GM19372 (cell line): Measurements from ENCODE around the gene SENP5.
A peak's percentile ranks its signal among the peaks of the same experiment; 100 is the strongest.

Source experiments
- ATAC-seq: cut with Tn5 transposase; IDR thresholded peaks from one replicate; pipeline ENCODE4 v1.9.1; 2021; ENCODE audit warnings: mild to moderate bottlenecking, low read depth, moderate library complexity; ENCODE audit not compliant: unreplicated experiment

SENP5 gene

DNA sequence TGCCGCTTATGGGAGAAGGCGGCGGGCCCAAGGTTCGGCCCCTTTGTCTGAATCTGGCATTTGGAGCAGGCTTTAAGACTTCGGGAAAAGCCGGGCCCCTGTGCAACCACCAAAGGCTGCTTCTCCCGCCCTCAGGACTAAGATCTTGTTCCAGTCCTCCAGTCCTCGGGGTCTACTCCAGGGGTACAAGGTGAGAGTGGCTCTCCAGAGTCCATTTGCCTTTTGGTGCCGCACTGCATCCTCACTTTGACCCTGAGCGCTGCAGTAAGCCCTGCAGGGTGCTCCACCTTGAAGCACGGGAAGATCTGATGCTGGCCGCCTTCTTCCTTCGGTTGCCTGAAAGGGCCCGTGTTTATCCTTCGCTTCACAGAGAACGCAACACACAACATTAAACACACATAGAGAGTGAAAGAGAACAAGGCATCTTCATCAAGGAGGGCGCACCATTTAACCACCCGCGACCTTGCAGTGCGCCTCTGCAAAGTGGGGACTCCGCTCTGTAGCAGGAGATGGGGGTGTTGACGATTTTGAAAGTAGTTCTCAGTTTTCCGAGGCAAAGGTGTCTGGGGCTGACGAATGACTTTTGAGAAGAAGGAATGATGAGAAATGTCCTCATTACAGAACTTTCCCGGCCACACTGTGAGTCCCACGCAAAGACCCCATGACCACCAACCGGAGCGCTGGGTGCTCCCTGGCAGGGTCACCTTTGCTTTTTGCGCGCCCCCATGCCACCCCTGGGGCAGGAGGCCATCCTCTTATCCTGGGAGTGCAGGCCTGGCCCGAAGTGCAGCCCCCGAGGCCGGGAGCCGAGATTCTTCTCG, 99.9 kb downstream of the SENP5 start:
- no peak for ATAC-seq

DNA sequence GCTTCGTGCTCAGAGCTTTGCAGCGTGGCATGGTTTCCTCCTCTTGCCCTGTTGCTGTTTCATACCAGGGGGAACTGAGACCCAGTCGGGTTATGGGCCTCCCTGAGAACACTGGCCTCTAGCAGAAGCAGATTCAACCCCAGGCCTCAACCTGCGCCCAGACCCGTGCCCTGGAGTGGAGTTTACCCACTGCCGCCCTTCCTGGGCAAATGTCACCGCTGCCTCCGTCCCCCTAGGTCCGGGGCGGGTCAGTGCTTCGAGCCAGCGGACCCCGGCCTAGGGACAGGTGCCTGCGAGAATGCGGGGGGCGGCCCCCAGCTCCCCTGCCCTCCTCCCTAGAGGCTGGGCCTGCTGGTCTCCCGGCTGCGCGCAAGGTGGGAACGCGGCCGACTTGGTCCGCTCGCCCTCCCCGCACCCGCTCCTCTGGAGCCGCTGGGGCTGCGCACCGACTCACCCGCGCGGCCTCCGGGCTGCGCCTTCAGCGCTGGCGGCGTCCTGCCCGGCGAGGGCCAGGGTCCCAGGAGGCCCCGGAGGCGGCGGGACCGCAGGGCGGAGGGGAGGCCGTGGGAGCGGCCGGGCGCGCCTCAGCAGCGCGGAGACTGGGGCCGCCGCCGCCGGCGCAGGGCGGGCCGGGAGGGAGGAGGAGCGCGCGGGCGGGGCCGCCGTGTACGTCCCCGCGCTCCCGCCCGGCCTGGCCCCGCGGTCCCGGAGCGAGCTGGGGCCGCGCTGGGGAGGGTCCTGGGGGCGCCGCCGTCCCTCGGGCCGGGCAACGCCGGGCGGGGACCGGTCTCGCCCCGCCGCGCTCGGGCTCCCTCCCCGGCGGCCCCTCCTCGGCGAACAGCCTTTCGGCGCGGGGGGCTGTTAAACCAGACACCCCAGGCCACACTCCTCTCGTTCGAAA, 100.8 kb downstream of the SENP5 start, which contains the start of gene PIGZ:
Gene PIGZ, minus strand, starts transcription at position 601 of the 901 bp plus-strand sequence. CDS start 16,802 bp downstream, outside the sequence.
- ATAC-seq = peak; percentile 67

DNA sequence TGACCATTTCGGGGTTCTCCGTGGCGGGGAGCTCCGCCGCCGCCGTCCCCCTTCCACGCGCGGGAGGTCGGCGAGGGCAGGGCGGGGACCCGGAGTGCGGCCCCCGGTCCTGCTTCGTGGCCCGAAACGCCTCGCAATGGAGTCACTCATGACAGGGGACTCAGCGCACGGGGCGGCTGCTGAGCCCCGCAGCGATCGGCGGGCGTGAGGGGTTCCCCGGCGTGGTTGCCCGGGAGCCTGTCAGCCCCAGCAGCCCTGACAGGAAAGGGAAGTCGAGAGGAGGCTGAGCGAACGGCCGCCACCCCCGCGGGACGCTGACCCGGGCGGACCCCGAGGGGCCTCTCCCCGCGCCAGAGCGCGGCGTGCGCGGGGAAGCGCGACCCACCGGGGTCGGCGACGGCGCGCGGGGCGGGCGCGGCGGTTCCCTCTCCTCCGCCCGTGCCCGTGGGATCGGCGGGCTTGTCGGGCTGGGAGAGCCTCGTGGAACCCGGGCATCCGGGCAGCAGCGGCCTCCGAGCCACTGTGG, 101.5 kb downstream of the SENP5 start:
- peak; percentile 31 for ATAC-seq

DNA sequence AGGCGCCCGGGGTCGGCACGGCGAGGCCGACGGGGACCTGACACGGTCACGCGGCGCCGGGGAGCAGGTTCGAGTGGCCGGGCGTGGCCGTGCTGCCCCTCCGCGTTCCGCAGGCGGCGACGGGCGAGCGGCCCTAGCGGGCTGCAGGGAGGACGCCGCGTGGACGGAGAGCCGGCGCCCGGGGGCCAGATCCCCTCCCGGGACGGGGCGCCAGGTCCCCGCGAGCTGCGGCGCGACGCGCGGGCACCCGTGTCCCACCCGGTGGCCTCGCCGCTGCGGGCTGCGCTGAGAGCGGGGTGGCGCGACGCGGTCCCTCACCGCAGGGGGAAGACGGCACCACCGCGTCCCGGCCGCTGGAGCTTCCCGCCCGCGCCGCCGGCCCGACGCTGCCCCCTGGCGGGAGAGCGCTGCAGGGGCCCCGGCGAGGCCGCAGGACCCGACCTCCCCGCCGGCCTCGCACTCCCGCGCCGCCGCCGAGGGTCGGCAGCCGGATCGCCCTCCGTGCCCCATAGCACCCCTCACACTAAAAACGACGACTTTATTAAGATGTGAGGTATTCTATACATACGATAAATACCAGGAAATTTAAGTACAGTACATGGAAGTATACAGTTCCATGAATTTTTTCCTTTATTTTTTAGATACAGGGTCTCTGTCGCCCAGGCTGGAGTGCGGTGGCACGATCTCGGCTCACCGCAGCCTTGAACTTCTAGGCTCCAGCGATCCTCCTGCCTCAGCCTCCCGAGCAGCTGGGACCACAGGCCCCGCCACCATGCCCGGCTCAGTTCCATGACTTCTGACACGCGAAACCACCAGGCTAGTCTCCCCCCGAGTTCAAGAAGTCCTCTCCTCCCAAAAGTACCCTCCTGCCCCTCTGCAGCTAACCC, 102.2 kb downstream of the SENP5 start:
- ATAC-seq = peak; percentile 46

DNA sequence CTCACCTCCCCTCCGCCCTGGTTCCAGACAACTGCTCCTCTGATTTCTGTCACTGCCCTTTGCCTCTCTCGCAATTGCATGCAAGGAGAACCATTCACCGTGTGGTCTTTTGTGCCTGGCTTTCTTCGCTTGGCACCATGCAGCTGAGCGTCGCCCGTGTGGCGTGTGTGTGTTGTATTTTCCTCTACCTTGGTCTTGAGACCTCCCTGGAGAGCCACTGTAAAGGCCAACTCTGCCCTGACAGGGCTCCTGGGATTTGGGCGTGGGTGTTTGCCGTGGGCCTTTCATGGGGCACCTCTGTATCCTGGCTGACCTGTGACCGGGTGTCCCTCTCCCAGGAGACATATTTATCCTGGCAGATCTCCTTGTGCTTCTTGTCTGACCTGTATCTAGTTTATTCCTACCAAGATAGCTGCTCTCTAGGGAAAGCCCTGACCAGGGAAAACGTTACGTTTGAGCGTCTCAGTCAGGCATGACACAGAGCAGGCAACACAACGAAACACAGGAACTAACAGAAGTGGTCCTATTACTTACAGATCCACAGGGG, 102.9 kb downstream of the SENP5 start:
- no peak for ATAC-seq

DNA sequence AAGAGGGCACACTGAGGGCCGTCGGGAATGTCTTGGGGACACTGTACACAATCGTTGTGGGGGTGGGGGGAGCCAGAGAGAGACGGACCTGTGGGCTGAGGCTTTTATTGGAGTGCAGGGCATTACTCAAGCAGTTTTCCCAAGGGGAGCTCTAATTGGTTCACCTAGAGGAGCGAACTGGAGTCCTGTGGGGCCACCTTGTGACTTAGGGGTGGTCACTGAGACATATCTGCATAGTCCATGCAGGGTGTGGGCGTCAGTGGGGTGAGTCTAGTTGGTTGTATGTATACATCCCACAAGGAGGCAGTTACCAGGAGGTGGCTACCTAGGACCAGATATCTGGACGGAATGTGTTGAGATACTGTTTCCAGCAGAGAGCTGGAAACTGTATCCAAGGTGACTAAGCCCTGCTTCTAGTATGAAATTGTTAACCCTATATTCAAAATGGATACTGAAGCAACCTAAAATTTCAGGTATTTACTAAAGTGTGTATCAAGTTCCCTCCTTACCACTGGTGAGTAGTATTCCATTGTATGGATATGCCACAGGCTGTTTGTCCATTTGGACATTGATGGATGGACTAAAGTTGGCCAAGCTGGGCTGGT, 103.5 kb downstream of the SENP5 start:
- ATAC-seq = no peak

DNA sequence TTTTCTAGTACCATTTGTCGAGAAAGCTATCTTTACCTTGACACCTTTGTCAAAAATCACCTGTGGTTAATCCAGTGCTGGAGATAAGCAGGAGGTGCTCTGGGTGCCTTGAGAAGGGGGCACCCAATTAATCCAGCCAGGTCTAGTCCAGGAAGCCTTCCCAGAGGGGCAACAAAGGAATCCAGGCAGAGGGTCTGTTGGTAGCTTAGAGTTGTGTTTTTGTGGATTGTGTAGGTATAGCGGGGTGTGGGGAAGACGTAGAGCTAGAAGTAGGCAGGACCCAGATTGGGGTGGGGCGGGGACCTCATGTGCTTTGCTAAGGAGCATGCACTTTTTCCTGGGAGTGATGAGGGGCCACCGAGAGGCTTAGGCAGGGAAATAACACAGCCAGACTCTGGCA, 106.9 kb downstream of the SENP5 start:
- no peak for ATAC-seq

DNA sequence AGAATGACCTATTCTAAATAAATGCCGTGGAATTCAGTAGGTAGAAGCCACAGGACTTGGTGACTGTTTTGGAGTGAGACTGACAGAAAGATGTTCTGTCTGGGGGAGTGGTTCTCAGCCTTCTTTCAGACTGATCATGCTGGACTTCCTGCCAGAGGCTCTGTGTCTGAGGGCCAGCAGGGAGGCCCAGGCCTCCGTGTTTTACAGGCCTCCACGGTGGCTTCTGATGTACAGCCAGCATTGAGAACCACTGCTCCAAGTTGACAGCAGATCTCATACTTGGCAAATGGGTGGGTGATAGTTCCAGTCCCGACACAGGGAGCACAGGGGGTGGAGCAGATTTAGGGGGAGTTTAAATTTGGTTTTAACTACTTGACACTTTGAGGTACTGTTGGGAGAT, 107.6 kb downstream of the SENP5 start:
- ATAC-seq = no peak

DNA sequence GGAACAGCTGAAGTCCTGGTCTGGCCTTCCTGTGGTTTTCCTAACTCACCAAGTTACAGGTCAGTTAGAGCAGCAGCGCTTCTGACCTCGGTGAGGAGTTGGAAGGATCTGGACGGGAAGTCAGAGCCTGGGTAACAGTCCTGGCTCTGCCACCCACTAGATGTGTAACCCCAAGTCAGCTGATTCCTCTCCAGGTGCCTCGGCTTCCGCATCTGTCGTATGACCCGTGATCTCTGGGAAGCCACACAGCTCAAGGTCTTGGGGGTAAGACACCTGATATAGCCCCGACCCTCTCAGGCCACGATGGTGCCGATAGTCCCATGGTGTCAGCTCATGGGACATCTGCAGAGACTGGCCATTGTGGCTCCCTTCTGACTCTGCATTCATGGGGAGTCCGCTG, 109.2 kb downstream of the SENP5 start:
- ATAC-seq = no peak

DNA sequence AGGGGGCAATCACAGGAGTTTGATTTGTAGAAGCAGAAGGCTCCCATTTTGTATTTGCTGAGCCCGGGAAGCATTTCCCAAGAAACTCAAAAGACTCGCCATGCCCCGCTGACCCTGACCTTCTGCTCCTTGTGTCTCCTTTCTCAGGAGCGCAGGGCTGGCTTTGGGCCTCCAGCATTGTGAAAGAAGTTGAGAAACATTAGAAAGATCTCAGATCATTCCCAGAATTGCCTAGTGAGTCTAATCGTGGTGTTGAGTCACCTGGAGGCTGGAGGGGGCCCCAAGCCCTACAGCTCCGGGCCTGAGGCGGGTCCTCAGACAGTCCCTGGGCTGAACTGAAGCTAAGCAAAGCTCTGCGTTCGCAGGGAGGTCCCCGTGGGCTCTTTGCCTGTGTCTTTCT, 111.8 kb downstream of the SENP5 start:
- ATAC-seq = no peak

DNA sequence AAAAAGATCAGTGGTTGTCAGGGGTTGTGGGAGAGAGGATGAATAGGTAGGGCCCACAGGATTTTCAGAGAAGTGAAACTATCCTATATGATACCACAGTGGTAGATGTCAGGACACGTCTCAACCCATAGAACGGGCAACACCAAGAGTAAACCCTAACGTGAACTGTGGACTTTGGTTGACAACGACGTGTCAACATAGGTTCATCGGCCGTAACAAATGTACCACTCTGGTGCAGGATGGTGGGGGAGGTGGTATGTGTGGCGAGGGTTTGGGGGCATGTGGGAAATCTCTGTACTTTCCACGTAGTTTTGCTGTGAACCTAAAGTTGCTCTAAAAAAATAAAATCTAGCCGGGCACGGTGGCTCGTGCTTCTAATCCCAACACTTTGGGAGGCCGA, 113.9 kb downstream of the SENP5 start:
- no peak for ATAC-seq

DNA sequence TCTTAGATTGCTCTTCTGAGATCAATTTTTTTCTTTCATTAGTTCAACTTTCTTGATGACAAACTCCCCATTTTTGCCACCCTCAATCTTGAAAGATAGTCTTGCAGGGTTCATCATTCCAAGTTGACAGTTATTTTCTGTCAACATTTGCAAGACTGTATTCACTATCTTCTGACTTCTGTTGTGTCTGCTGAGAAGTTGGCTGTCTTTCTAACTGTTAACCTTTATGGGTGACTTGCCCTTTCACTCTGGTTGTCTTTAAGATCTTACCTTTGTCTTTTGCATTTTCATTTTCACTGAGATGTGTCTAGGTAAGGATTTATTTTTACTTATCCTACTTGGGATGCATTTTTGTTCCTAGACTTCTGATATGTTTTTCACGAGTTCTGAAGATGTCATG, 115.5 kb downstream of the SENP5 start:
- ATAC-seq = no peak
